ENCODE measurements around the gene MIER1.

DNA sequence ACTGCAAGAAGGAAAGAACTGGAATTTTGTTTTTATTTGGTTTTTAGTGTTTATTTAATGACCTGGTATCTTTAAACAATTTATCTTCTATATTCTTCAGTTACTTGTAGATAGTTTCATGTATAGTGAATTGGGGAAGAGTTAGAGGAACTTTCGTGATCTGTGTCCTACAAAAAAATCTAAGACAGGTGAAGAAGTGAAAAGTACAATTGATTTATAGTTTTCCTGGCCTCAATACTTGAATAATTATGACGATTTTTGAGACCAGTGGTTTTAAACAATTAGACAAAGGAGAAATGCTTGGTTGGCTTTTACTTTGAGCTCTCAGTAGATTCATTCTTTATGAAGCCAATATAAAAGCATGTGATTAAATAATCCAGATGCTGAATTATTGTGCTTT is 7.5 kb downstream of the MIER1 start:
- TF ChIP-seq, protein P1, sequence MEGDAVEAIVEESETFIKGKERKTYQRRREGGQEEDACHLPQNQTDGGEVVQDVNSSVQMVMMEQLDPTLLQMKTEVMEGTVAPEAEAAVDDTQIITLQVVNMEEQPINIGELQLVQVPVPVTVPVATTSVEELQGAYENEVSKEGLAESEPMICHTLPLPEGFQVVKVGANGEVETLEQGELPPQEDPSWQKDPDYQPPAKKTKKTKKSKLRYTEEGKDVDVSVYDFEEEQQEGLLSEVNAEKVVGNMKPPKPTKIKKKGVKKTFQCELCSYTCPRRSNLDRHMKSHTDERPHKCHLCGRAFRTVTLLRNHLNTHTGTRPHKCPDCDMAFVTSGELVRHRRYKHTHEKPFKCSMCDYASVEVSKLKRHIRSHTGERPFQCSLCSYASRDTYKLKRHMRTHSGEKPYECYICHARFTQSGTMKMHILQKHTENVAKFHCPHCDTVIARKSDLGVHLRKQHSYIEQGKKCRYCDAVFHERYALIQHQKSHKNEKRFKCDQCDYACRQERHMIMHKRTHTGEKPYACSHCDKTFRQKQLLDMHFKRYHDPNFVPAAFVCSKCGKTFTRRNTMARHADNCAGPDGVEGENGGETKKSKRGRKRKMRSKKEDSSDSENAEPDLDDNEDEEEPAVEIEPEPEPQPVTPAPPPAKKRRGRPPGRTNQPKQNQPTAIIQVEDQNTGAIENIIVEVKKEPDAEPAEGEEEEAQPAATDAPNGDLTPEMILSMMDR (IDR thresholded peaks at IDR 0.05 in 2 of 3, conservative IDR thresholded peaks at IDR 0.05 in 1 of 3; ENCODE audit: borderline replicate concordance in 1 of 3, insufficient read depth in 1 of 3, low read depth in 2 of 3, low read length in 2 of 3) = no peak
- TF ChIP-seq SIN3A (IDR thresholded peaks at IDR 0.05; ENCODE audit: low read depth) = no peak
- TF ChIP-seq EZH2 (IDR thresholded peaks at IDR 0.05) = no peak
- no peak for TF ChIP-seq POLR2AphosphoS5 (IDR thresholded peaks at IDR 0.05; ENCODE audit: low read depth, low read length)
- no peak for TF ChIP-seq CBX3 (IDR thresholded peaks at IDR 0.05; ENCODE audit: low read depth)
- TF ChIP-seq FOSL1 (IDR thresholded peaks at IDR 0.05; ENCODE audit: low read depth) = no peak
- no peak for TF ChIP-seq EGR1 (IDR thresholded peaks at IDR 0.05; ENCODE audit: low read depth)
- TF ChIP-seq RAD21 (IDR thresholded peaks at IDR 0.05; ENCODE audit: low read depth) = no peak
- no peak for TF ChIP-seq POLR2A (IDR thresholded peaks at IDR 0.05; ENCODE audit: borderline replicate concordance, extremely low read depth, insufficient read depth, insufficient read length)
